Mucosa of descending colon (tissue), 3 donors: ENCODE measurements around the gene DNAH10. TPM values are rescaled to one million over a fixed set of nuclear protein-coding genes. Genes with fewer than 3 reads are reported as not detected.

ENCODE experiments used
- ATAC-seq: fragments of 200-7000 bp; cut with Tn5 transposase; one replicate; pipeline ENCODE4 v1.9.1; 2020; ENCODE audit warnings: mild to moderate bottlenecking, moderate library complexity
- DNase-seq, 3 donors: peaks; one replicate each; pipeline ENCODE4 v3.0.0-alpha.2; 2020
- H3K36me3 ChIP-seq: fragments of 200-600 bp; one replicate; pipeline ENCODE4 v1.8.0; 2021; ENCODE audit warnings: low read depth, mild to moderate bottlenecking
- H3K4me1 ChIP-seq: fragments of 200-600 bp; one replicate; pipeline ENCODE4 v1.8.0; 2021; ENCODE audit warnings: low read depth, mild to moderate bottlenecking
- H3K4me3 ChIP-seq: fragments of 200-600 bp; one replicate; pipeline ENCODE4 v1.8.0; 2021; ENCODE audit warnings: mild to moderate bottlenecking
- H3K9me3 ChIP-seq: fragments of 200-600 bp; one replicate; pipeline ENCODE4 v1.8.0; 2021; ENCODE audit warnings: mild to moderate bottlenecking
- intact Hi-C, 2 donors: fragments of 100-400 bp; cut with DNase I in 1 of 2; cut with micrococcal nuclease in 1 of 2; formaldehyde crosslinking; loops; one replicate each; pipeline versions ENCODE4 v1.11.0 to v1.11.1; 2022; cut with DNase I, micrococcal nuclease
- total RNA-seq, 3 donors: library from RNA; stranded (reverse); fragmentation: NEBNext Ultra II Directional in 2 of 3; extraction: Animal tissue kit (Norgen Biotek cat#: 25700) in 2 of 3; gene quantifications; one replicate each; pipeline versions ENCODE4 v1.2.1 to v1.2.4, GENCODE V29; 2021 to 2023
- TF ChIP-seq, protein P1 (sequence below): fragments of 200-600 bp; IDR thresholded peaks from one replicate; pipeline ENCODE4 v1.8.0; 2022; ENCODE audit warnings: antibody characterized with exemption, mild to moderate bottlenecking
- donor health status: DM: no; HTN: no; CAD: no; lungs with moderate emphysema.
- donor health status: DM: no; HTN: no; CAD: no.
- donor health status: DM: no; HTN: yes; CAD: no.

DNAH10 gene
- total RNA-seq, 3 donors from 2014 or later, result 0.29 to 0.63 (median 0.29) TPM

DNA sequence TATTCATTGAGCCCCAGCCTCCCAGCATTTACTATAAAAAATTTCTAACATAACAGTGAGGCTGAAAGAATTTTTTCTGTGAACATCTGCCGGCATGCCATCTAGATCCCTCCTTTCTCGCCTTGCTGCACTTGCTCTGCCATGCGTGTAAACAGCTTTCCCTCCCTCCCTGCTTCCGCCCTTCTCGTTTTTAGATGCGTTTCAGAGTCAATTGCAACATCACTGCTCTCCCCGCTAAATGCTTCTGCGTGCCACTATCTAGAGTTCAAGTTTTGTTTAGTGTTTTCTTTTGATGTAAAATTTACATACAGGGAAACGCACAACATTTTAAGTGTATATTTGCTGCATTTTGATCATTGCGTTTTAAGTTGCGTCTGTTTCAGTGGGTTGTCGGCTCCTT lies 126.9 kb downstream of the DNAH10 start:
- DNase-seq, result no peak
- Histone ChIP-seq H3K4me3 (no peak overlapping the region), H3K9me3 (no peaks in the 10 kb centered on the region), H3K36me3 (no peaks in the 10 kb centered on the region), H3K4me1 (no peaks in the 10 kb centered on the region)
- TF ChIP-seq, protein P1, sequence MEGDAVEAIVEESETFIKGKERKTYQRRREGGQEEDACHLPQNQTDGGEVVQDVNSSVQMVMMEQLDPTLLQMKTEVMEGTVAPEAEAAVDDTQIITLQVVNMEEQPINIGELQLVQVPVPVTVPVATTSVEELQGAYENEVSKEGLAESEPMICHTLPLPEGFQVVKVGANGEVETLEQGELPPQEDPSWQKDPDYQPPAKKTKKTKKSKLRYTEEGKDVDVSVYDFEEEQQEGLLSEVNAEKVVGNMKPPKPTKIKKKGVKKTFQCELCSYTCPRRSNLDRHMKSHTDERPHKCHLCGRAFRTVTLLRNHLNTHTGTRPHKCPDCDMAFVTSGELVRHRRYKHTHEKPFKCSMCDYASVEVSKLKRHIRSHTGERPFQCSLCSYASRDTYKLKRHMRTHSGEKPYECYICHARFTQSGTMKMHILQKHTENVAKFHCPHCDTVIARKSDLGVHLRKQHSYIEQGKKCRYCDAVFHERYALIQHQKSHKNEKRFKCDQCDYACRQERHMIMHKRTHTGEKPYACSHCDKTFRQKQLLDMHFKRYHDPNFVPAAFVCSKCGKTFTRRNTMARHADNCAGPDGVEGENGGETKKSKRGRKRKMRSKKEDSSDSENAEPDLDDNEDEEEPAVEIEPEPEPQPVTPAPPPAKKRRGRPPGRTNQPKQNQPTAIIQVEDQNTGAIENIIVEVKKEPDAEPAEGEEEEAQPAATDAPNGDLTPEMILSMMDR, result no peak
- intact Hi-C loops, result no loop called here
- ATAC-seq, result no peak

DNA sequence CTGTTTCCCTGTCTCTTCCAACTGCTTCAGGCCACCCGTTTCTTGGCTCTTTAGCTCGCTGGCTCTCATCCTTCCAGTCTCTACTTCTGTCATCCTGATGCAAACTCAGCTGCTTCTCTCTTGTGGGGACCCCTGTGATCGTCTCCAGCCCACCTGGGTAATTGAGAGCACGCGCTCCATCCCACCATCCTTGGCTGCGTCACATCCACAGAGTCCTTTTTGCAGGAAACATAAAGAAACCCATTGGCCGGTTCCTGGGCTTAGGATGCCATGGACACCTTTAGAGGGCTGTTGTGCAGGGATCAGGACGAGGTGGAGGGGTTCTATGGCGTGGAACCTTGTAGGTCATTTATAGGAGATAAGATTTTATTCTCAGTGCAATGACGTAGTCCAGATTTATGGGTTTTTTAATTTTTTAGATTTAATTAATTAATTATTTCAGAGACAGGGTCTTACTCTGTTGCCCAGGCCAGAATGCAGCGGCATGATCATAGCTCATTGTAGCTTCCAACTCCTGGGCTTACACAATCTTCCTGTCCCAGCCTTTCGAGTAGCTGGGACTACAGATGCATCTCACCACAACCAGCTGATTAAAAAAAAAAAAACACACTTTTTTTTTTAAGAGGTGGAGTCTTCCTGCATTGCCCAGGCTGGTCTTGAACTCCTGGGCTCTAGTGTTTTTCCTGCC lies 127.9 kb downstream of the DNAH10 start:
- no peaks in the 10 kb centered on the region for H3K36me3 ChIP-seq
- H3K9me3 ChIP-seq, result no peaks in the 10 kb centered on the region
- intact Hi-C loops, result no loop called here
- DNase-seq (no peak), ATAC-seq (no peak)
- H3K4me1 ChIP-seq, result no peaks in the 10 kb centered on the region
- TF ChIP-seq, protein P1, result no peak
- no peak overlapping the region for H3K4me3 ChIP-seq

GRCh38 chr12:123890536-123890902 lies 128.4 kb downstream of the DNAH10 start:
- H3K4me1 ChIP-seq, result no peaks in the 10 kb centered on the region
- DNase-seq (no peak), ATAC-seq (no peak)
- no peaks in the 10 kb centered on the region for H3K36me3 ChIP-seq
- TF ChIP-seq, protein P1, result no peak
- H3K4me3 ChIP-seq, result no peak overlapping the region
- no peaks in the 10 kb centered on the region for H3K9me3 ChIP-seq
- intact Hi-C loops, result no loop called here

DNA sequence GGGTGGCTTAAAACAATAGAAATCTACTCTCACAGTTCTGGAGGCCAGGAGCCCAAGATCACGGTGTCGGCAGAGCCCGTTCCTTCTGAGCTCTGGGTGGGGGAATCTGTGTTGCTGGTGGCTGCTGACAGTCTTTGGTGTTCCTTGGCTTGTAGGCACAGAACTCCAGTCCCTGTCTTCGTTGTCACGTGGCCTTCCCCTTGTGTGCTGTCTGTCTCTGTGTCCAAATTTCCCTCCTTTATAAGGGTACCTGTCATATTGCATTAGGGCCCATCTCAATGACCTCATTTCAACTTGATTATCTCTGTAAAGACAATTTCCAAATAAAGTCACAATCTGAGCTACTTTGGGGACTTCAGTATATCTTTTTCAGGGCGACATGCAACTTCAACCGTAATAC lies 128.9 kb downstream of the DNAH10 start:
- no peak for DNase-seq
- Histone ChIP-seq H3K4me3 (no peak overlapping the region), H3K4me1 (no peaks in the 10 kb centered on the region), H3K9me3 (no peaks in the 10 kb centered on the region), H3K36me3 (no peaks in the 10 kb centered on the region)
- TF ChIP-seq, protein P1, result no peak
- ATAC-seq, result no peak
- intact Hi-C loops, result no loop called here

DNA sequence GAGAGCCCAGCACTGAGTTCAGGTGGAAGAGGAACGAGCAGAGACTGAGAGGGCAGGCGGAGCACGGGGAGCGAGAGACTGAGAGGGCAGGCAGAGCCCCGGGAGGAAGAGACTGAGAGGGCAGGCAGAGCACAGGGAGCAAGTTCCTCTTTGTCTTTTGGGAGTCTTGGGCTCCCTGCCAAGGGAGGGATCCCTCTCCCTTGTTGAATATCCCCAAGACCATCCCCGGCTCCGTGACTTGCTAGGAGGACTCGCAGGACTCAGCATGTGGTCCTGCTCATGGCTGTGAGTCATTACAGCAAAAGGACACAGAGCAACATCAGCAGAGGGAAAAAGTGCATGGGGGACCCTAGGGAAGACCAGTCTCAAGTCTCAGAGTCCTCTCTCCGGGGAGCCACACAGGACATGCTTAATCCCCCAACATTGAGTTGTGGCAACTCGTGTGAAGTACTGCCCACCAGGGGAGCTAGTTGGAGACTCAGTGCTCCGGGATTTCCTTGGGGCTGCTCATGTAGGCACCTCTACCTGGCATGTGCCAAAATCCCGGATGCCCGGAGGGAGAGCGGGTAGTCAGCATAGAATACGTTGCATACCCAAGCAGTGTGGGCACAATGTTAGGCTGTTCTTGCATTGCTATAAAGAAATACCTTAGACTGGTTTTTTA lies 129.5 kb downstream of the DNAH10 start:
- DNase-seq, result no peak
- ATAC-seq, result no peak
- intact Hi-C loops, result no loop called here

More for the DNA sequence above, 129.5 kb downstream of the DNAH10 start:
- no peaks in the 10 kb centered on the region for H3K9me3 ChIP-seq
- no peaks in the 10 kb centered on the region for H3K36me3 ChIP-seq
- TF ChIP-seq, protein P1, result no peak
- no peaks in the 10 kb centered on the region for H3K4me1 ChIP-seq
- no peak overlapping the region for H3K4me3 ChIP-seq
